Duodenal mucosa (tissue), 2 donors: ENCODE results near the gene CHKB.
A peak's percentile ranks its signal among the peaks of the same experiment; 100 is the strongest.

Experiments used
- H3K27ac ChIP-seq: one replicate; pipeline ENCODE4 v1.7.0; 2013; ENCODE audit warnings: low read depth, low read length
- H3K27me3 ChIP-seq, 2 donors: one replicate each; pipeline ENCODE4 v1.7.0; 2013; ENCODE audit warnings: low read length in 2 of 2, control low read depth in 1 of 2; ENCODE audit not compliant: insufficient read depth in 2 of 2, control insufficient read depth in 1 of 2
- H3K36me3 ChIP-seq, 2 donors: one replicate each; pipeline ENCODE4 v1.7.0; 2013; ENCODE audit warnings: low read length in 2 of 2, control low read depth in 1 of 2; ENCODE audit not compliant: insufficient read depth in 2 of 2, control insufficient read depth in 1 of 2
- H3K4me1 ChIP-seq, 2 donors: one replicate each; pipeline ENCODE4 v1.7.0; 2013; ENCODE audit warnings: low read length in 2 of 2, control low read depth in 1 of 2; ENCODE audit not compliant: insufficient read depth in 2 of 2, control insufficient read depth in 1 of 2
- H3K4me3 ChIP-seq, 2 donors: one replicate each; pipeline ENCODE4 v1.7.0; 2013; ENCODE audit warnings: low read length in 2 of 2, low read depth in 1 of 2
- H3K9ac ChIP-seq, 2 donors: one replicate each; pipeline ENCODE4 v1.7.0; 2013; ENCODE audit warnings: low read length in 2 of 2, low read depth in 1 of 2
- H3K9me3 ChIP-seq, 2 donors: one replicate each; pipeline ENCODE4 v1.7.0; 2013; ENCODE audit warnings: low read length in 2 of 2, control low read depth in 1 of 2; ENCODE audit not compliant: control insufficient read depth in 1 of 2

The CHKB gene

GRCh38 chr22:50582493-50583293 lies at the start of gene CHKB:
Gene CHKB, minus strand, starts transcription at chr22:50582849. Its CDS starts 68 bp downstream, at chr22:50582781.
- H3K27ac ChIP-seq = peak within 1 kb of the TSS; percentile 99
- peak within 1 kb of the TSS; percentile 91 to 92 for H3K4me3 ChIP-seq
- peaks cover 24 to 32% of the 10 kb centered on the region in 2 donors for H3K4me1 ChIP-seq
- no peaks in the 10 kb centered on the region for H3K27me3 ChIP-seq
- H3K36me3 ChIP-seq = peaks cover 0 to 22% of the 10 kb centered on the region in 2 donors
- H3K9ac ChIP-seq = peak within 1 kb of the TSS; percentile 90 to 95
- H3K9me3 ChIP-seq = no peaks in the 10 kb centered on the region

GRCh38 chr22:50630376-50630775 lies 47.7 kb upstream of the CHKB start:
- H3K27ac ChIP-seq = no peak overlapping the region
- H3K36me3 ChIP-seq = no peaks in the 10 kb centered on the region
- no peaks in the 10 kb centered on the region for H3K9me3 ChIP-seq
- no peak overlapping the region for H3K9ac ChIP-seq
- H3K27me3 ChIP-seq = no peaks in the 10 kb centered on the region
- H3K4me3 ChIP-seq = no peak overlapping the region
- H3K4me1 ChIP-seq = peaks cover 17 to 25% of the 10 kb centered on the region in 2 donors

GRCh38 chr22:50628543-50629134 lies 46.0 kb upstream of the CHKB start:
- Histone ChIP-seq H3K36me3 (peaks cover 0 to 4% of the 10 kb centered on the region in 2 donors), H3K9ac (peak overlapping the region; percentile 76 to 81), H3K4me3 (peak overlapping the region; percentile 90 to 95), H3K27ac (peak overlapping the region; percentile 56), H3K9me3 (no peaks in the 10 kb centered on the region), H3K4me1 (peaks cover 23 to 33% of the 10 kb centered on the region in 2 donors), H3K27me3 (no peaks in the 10 kb centered on the region)

- H3K4me1 ChIP-seq = peaks cover 29 to 38% of the 10 kb centered on the region in 2 donors
- H3K27me3 ChIP-seq = no peaks in the 10 kb centered on the region
- H3K9ac ChIP-seq = peak within 1 kb of the TSS; percentile 76 to 92
- peaks cover 0 to 4% of the 10 kb centered on the region in 2 donors for H3K36me3 ChIP-seq
- H3K4me3 ChIP-seq = peak within 1 kb of the TSS; percentile 90 to 95
- H3K9me3 ChIP-seq = no peaks in the 10 kb centered on the region
- peak within 1 kb of the TSS; percentile 56 for H3K27ac ChIP-seq
Measured at GRCh38 chr22:50627642-50628542, 45.2 kb upstream of the CHKB start, which contains the start of gene ARSA. Gene ARSA, minus strand, starts transcription at chr22:50628152. Its CDS starts 373 bp downstream, at chr22:50627779.

- Histone ChIP-seq H3K27me3 (no peaks in the 10 kb centered on the region), H3K4me1 (peaks cover 36 to 46% of the 10 kb centered on the region in 2 donors), H3K36me3 (peaks cover 0 to 4% of the 10 kb centered on the region in 2 donors), H3K27ac (no peak overlapping the region), H3K9me3 (no peaks in the 10 kb centered on the region), H3K9ac (peak overlapping the region; percentile 69 to 92), H3K4me3 (peak overlapping the region; percentile 88 to 89)
Measured at GRCh38 chr22:50626850-50627641, 44.4 kb upstream of the CHKB start.

GRCh38 chr22:50626314-50626849 lies 43.7 kb upstream of the CHKB start:
- H3K4me3 ChIP-seq = no peak overlapping the region
- no peak overlapping the region for H3K27ac ChIP-seq
- H3K9ac ChIP-seq = peak overlapping the region in 1 of 2 donors; percentile 12

GRCh38 chr22:50625568-50626313 lies 43.1 kb upstream of the CHKB start:
- Histone ChIP-seq H3K4me3 (no peak overlapping the region), H3K27ac (no peak overlapping the region), H3K4me1 (peaks cover 49 to 59% of the 10 kb centered on the region in 2 donors), H3K27me3 (no peaks in the 10 kb centered on the region), H3K9me3 (no peaks in the 10 kb centered on the region), H3K36me3 (peaks cover 0 to 4% of the 10 kb centered on the region in 2 donors), H3K9ac (no peak overlapping the region)

More at GRCh38 chr22:50626314-50626849, 43.7 kb upstream of the CHKB start:
- Histone ChIP-seq H3K4me1 (peaks cover 42 to 53% of the 10 kb centered on the region in 2 donors), H3K36me3 (peaks cover 0 to 4% of the 10 kb centered on the region in 2 donors), H3K9me3 (no peaks in the 10 kb centered on the region), H3K27me3 (no peaks in the 10 kb centered on the region)

GRCh38 chr22:50625131-50625567 lies 42.5 kb upstream of the CHKB start:
- peaks cover 53 to 63% of the 10 kb centered on the region in 2 donors for H3K4me1 ChIP-seq
- H3K4me3 ChIP-seq = no peak overlapping the region
- H3K36me3 ChIP-seq = peaks cover 0 to 4% of the 10 kb centered on the region in 2 donors

More at GRCh38 chr22:50625131-50625567, 42.5 kb upstream of the CHKB start:
- Histone ChIP-seq H3K9ac (peak overlapping the region in 1 of 2 donors; percentile 18), H3K9me3 (no peaks in the 10 kb centered on the region), H3K27me3 (no peaks in the 10 kb centered on the region), H3K27ac (no peak overlapping the region)
